ENCODE results near the gene PRRX1.

The PRRX1 gene

DNA sequence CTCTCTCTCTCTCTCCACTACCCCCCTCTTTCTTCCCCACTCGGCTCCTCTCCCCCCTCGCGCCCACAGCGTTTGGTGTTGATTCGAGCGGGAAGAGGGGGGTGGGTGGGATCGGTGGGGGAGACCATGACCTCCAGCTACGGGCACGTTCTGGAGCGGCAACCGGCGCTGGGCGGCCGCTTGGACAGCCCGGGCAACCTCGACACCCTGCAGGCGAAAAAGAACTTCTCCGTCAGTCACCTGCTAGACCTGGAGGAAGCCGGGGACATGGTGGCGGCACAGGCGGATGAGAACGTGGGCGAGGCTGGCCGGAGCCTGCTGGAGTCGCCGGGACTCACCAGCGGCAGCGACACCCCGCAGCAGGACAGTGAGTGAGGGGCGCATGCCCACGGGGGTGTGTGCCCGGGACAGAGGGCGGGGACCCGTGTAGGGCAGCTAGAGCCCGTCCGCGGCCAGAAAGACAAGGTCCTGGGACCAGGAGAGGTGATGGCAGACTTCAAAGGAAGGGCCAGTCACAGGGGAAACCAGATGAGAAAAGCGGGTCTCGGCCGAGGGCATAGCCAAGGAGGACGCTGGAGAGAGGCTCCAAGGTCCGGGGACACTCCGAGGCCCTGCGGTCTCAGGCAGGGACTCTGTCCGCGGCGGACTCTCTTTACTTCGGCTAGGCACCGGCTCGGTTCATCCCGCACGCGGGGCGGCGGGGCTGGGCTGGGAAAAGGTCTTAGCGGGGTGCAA lies at the start of gene PRRX1:
TSS of gene PRRX1 (plus strand) at position 39 of the 735 bp plus-strand sequence. CDS start at position 127, 88 bp downstream.
- DNase-seq = peak; percentile 75

DNA sequence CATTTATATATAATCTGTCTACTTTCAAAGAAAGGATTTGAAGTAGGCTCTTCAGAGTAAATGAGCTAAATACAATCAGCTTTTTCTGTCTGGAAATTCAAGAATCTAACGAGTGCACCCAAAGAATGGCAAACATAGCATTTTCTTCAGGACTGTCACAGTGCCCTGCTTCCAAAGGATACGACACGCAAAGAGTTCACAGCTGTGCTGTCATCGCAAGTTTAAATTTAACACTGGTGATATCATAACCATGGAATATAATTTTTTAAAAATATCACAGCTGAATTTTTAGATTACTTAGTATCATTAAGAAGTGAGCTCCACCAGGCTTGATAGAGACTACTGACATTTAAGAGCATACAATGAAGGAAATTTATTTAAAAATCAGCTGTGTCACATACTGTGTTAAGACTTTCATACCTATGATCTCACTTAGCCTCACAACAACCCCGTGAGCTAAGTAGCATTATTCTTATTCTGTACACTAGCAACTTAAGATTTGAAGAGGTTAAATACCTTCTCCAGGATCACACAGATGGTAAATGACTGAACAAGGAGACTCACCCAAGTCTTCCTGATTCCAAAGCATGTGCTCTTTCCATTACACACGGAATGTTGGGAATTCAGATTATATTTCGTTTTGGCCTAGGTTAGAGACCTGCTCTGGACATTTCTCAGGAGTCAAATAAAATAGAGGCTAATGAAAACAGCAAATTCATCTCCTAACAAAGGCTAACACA lies 46.2 kb upstream of the PRRX1 start:
- peak; percentile 34 for DNase-seq

DNA sequence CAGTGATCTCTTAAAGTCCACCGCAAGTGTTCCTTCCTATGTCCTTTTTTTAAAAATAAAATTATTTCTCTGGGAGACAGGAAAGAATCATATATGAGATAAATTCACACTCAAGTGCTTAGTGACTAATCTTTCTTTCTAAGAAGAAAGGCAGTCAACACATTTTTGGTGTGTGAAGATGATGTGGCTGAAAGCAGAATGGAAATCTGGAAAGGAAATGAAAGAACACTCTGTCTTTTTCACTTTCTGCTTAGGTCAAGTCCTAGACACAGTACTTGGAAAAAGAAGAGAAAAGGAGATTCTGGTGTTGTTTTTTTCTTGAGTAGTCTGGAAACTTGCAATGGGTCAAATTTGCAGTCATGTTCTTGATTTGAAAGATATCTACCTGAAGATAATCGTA lies 45.5 kb upstream of the PRRX1 start:
- DNase-seq = peak; percentile 28

DNA sequence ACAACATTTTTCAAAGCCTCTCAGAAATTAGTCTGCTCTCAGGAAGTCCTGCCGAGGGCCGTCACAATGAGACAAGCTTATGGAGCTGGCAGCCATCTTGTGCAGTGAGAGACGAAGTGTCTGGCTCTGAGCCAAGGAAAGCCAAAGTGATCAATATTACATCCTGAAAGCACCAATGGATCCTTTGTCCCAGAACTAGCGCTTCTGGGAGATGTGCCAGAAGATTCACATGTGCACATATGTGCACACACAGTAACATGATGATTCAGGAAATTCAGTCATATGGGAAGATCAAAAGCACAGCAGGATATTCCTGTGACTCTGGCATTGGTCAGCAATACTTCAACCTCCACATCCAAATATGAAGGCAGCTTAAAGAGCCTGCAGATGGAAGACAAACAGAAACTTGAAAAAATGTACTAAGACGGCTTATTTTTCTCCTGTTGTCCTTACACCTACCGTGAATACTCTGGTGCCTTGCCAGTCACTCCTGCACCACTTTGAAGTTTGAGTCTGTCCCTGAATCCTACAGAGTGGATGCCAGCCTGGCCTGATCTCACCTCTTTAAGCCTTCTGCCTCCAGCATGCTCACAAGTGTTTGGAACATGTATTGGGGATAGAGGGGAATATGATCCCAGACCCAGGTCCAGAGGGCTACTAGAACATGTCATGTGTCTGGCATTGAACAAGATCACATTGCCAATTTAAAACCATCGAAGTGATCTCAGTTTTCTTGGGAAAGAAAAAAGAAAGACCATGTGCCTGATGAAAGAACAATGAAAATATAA lies 44.5 kb upstream of the PRRX1 start:
- peak; percentile 86 for DNase-seq

DNA sequence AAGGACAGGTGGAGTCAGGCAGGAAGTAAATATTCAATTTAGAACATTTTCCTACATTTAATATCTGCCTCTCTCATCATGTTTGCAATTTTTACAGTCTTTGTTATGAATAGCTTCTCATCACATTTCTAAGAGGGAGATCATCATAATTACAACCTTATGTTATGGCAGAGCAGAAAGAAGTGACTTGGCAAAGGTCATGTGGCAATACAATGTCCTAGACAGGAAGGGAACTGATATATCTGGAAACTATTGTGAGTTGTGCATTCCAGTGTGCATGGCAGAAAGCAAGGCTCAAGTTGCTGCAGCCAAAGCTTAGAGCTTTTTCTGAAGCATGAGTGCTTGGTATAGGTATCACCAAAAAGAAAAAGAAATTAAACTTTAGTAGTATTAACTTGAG lies 43.8 kb upstream of the PRRX1 start:
- peak; percentile 81 for DNase-seq

DNA sequence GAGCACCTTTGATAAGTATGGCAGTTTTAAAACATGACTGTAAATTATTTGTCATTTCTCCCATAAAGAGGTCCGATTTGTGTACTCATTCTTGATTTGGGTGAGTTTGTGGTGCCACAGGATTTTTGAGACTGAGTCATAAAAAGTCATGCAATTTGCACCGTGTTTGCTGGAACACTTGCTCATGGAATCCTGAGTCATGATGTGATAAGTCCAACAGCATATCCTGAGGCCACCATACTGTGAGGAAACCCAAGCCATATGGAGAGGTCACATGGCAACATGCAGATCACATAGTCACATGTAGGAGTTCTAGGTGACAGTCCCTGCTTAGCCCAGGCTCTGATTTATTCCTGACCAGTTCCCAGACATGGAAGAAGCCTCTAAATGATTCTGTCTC lies 40.8 kb upstream of the PRRX1 start:
- DNase-seq = peak; percentile 87

DNA sequence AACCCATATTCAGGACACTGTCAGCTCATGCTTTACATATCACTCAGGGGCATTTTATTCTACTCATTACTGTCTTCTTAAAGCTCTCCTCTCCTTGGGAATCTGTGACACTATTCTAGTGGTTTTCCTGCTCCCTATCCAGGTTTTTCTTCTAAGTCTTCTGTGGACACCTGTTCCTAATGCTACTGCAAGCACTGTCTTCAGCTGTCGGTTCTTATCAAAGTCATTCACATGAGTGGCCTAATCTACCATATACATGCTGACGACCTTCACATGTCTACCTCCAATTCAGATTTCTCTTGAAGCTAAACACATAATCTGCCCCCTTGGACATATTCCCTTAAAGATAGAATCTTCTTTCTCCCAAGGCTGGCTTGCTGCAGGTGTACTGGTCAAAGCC lies 39.8 kb upstream of the PRRX1 start:
- DNase-seq = no peak

DNA sequence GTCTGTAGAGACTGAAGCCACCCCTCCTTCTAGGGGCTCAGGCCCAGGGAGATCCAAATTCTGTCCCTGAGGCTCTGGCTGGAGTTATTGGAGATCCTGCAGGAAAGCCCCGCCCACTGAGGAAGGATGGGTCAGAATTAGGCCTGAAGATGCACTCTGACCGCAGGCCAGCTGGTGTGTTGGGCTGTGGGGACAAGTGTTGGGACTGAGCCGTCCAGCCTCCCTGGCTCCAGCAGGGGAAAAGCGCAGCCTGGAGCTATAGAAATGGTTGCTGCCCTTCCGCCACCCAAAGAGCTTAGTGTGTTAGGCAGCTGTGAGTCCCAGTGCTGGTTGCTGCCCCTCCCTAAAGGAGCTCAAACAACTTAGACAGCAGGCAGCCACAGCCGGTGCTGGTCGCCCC lies 33.0 kb upstream of the PRRX1 start:
- no peak for DNase-seq

DNA sequence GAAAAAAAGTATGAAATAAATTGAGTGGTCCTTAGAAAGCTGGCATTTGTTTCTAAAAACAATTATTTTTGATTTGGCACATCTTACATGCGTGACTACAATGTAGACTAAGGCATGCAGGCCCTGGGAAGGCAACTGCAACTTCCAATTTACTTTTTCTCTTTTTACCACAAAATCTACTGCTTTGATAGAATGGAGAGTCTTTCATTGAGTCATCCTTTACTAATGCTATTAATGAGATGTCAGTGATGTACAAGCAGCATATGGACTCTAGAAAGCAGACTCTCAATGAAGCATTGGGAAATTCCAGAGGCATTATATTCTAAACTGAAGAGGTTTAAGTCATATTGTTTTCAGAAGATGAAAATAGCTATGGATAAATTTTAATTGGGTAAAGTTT lies 29.6 kb upstream of the PRRX1 start:
- peak; percentile 92 for DNase-seq

DNA sequence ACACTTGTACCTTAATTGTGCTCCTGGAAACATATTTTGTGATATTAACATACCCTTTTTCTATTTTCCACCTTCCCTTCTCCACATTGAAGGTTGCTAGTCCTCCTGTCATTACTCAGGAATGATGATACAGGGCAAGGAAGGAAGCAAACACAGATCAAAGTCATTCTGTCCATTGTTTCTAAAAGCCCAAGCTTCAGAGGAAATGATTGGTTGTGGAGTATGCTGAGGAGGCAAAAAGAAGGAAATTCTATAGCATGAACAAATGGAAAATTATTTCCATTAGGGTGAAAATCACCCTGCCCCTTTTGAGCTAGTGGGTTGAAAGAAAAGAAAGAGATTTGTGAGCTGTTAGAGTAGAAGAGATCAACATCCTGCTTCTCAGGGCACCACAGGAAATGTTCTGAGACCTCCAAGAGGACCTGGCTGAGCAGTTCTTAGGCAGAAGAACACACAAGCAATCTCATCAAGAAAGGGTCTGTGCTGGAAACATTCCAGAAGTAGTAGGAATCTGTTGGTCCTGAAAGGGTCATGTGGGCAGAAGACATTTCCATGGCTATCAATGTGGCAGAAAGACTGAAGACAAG lies 29.0 kb upstream of the PRRX1 start:
- DNase-seq = peak; percentile 58

DNA sequence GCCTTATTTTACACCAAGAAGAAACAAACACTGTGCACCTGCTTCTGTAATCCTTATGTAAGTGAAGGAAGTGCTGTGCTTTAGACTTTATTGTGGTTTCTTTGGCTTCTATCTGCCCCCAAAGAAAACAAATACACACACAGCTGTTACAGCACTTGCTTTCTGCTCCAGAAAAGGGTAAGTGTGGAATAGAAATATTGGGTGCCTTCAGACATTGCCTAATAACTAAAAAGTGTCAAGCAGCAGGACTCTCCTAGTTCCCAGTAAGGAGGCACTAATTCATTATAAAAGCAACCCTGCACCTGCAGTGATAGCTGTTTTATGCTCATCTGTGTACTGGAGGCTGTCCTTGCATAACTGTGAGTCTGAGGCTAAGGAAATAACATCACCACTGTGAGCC lies 23.4 kb upstream of the PRRX1 start:
- no peak for DNase-seq

DNA sequence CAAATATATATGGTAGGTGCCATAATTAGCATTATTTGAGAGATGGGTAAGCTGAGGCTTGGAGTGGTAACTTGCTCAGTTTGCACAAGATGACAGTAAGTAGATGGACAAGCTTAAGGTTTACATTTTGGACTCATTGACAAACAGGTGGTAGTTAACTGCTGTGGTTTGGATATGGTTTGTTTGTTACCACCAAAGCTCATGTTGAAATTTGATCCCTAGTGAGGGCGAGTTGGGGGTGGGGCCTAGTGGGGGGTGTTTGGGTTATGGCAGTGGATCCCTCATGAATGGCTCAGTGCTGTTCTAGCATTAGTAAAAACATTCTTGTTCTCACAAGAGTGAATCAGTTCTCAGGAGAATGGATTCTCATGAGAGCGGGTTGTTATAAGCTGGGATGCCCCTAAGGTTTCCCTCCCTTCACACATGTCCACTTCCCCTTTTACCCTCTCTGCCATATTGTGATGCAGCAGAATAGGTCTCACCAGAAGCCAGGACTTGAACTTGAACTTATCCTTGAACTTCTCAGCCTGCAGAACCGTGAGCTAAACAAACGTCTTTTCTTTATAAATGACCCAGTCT lies 6.6 kb upstream of the PRRX1 start:
- DNase-seq = no peak

DNA sequence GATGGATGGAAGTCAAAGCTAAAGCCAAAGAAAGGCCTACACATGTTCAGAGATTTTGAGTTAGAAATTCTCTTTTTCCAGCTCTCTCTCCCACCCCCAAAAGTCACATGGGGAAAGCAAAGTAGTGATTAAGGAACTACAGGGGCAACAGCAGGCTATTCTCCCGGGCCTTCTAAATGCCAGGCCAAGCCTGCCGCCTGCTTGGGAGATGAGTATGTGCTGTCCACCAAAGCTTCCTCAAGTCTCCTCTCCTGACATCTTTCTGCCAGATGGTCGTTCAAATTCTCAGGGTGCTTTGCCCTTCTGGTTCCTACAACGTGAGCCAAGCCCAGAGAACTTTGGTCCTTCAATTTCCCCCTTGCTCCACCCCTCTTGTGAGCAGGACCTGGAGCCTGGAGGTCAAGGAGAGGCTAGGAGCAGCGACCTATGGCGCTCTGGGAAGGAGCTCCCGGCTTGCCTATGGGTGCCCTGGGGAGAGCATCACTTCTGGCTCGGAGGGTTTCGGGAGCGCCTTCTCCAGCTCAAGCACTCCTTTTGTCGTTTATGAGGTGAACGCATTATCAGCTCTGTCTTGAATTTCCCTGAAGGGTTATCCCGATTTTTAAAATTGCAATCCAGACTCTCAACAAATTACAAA lies 4.4 kb upstream of the PRRX1 start:
- peak; percentile 77 for DNase-seq

DNA sequence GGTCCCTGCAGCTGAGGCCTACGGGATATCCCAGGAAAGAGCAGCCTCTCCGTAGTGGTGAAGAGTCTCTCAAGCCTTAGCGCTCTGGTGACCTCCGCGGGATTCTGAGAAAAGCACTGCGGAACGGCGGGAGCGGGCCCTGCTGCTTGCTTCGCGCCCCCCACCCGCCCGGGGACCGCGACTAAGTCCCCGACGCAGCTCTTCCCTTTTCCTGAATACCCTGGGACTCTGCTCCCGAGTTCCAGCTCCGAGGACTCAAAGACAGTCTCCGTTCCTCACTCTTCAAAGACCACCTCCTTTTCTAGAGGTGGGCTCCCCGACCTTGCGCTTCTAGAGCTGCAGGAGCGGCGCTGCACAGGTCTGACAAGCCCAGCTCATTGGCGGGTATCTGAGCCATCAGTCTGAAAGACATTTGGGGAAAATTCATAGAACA lies 3.6 kb upstream of the PRRX1 start:
- DNase-seq = no peak

DNA sequence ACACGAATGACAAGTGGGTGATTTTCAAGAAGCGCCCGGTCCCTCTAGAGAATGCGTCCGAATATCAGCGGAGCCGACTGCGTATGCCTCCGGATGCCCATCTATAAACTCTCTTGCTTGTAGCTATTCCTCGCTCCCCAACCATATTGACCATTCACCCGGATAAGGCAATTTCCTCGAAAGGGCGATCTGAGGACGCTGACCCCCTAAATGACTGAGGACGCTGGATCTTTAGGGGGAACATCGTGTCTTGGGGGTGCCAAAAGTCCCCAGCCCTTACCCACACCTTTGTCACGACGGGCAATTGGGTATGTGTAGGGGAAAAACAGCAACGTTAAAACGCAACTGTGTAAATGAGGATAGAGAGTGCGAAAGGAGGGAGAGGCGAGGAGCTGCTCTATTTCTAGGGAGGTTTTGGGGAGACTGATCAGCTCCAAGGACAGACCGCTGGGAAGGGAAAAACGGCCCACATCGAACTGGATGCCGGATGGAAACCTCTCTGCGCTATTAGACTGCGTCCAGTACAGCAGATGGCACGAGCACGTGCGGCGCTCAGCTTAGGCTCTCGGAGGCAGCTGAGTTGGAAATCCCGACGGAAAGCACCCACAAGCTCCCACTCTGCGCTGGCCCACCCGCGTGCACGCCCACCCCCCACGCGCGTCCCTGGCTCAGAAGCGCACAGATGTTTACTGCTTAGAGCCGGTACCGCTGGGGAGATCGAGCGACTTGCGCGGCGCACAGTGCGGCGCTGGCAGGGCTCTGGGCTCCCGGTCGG lies 2.9 kb upstream of the PRRX1 start:
- peak; percentile 54 for DNase-seq

DNA sequence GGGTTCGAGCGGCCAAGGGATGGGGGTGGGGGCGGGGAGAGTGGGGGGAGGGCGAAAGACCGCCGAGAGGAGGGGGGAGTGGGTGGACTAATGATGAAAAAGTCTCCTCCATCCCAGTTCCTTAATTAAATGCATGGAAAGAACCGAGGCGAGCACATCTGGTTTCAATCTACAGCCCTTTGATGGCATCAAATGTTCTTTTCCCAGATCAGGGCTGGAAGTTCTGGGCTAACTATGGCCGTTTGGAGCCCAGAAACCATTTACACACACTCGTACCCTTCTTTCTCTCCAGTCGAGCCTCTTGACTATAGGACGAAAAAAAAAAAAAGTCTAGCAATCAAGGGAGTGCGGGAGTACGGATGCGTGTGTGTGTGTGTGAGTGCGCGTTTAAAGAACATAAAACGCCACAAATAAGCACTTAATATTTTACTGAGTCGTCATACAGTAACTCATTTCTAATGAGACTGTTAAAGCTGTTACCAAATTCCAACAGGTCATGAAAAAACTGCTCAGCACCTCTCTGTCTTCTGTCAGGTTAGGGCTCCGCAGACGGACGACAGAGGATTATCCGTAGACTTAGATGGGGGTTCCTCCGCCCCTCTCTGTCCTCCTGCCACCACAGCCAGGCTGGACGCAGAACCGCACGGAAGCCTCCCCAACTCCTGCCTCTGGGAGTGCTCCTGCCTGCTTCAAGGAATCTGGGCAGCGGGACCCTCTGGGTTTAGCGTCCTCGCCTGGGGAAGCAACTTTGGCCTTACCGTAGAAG lies 2.1 kb upstream of the PRRX1 start:
- DNase-seq = peak; percentile 76

DNA sequence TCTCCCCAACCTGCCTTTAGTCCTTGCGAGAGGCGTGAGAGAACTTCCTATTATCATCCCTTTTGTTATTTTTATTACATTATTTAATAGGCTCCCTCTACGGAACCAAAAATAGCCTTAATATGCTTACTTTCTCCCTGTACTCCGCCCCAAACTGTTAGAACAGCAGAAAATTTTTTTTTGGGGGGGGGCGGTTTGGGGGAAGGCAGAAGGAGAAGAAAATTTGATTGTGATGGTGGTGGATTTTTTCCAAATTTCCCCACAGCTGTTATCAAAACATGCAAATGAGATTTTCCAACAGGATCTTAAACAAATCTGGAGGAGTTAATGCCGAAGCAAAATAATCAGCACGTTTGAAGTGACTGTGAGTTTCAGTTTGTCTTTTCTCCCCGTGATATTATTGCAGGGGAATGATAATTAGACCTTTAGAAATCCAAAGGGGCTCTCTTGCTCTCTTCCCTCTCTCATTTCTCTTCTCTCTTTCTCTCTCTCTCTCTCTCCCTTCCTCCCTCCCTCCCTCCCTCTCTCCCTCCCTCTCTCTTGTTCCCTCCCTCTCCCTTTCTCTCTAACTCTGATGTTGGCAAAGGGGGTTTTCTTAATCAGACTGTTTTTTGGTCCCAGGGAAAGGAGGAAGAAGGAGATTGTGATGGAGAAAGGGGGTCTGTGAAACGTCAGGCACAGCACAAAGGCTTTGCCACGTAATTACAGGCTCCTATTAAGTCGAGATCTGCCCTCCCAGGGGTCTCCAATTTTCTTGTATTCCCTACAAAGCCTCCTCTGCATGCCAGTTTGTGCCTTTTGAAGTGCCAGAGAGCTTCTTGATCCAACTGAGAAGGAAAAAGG lies 1.1 kb upstream of the PRRX1 start:
- DNase-seq = peak; percentile 76

DNA sequence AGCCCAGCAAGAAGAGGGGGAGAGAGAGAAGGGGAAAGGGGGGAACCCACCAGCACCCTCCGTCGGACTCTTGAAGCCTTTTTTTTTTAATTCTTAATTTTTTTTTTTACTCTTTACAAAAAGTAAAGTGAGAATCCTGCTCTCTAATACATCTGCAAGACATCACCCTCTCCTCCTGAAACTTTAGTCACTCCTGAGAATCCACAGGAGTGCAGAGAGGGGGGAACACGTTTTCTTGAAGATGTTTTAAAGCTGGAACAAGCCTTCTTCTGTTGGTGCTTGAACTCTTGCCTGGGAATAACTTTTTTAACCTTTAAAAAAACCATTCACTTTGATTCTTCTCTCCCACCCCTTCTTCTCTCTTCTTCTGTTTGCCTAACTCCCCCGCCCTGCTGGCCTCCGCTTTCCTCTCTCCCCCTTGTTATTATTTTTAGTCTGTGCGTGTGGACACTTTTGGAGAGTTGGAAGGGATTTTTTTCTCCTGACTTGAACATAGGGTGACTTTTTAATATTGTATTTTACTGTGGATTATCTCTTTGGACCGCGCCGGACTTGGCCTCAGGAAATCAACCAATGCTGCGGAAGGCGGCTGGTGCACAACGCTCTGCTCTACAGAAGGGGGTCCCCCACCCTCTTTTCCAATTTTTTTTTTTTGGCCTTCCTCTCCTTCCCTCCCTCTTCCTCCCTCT lies 383 bp upstream of the PRRX1 start:
- DNase-seq = peak; percentile 47
